ENCODE data around the gene TFPI.

DNA sequence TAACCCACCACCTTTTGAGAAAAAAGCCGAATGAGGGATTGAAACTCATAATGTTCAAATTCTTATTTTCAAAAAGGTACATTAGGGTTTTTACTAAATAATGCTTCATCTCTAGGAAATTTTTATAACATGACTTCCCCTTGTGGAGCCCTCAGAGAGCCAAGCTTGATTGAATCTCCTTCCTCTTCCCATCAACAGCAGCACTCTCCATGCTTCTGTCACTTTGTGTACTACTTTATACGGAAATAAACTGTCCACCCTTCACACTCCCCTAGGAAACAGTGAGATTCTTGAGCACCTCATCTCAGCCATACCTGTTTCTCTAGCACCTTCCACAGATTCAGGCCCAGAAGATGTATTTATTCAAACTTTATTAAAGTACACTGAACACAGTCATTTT, 51.8 kb downstream of the TFPI start:
- TF ChIP-seq, protein P1, sequence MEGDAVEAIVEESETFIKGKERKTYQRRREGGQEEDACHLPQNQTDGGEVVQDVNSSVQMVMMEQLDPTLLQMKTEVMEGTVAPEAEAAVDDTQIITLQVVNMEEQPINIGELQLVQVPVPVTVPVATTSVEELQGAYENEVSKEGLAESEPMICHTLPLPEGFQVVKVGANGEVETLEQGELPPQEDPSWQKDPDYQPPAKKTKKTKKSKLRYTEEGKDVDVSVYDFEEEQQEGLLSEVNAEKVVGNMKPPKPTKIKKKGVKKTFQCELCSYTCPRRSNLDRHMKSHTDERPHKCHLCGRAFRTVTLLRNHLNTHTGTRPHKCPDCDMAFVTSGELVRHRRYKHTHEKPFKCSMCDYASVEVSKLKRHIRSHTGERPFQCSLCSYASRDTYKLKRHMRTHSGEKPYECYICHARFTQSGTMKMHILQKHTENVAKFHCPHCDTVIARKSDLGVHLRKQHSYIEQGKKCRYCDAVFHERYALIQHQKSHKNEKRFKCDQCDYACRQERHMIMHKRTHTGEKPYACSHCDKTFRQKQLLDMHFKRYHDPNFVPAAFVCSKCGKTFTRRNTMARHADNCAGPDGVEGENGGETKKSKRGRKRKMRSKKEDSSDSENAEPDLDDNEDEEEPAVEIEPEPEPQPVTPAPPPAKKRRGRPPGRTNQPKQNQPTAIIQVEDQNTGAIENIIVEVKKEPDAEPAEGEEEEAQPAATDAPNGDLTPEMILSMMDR (conservative IDR thresholded peaks at IDR 0.05) = no peak
- no peak for TF ChIP-seq EZH2 (IDR thresholded peaks at IDR 0.05; ENCODE audit: low read depth)

All from PC-9 (cell line).